Natural killer cell treated with Interleukin-12 subunit alpha and Interleukin-12 subunit beta and Interleukin-15 and Interleukin-18, amount 100 ng/mL, for 72 hours (primary cell): ENCODE results near the gene ANKRD63. TPM values are rescaled to one million over a fixed set of nuclear protein-coding genes. Genes with fewer than 3 reads are reported as not detected.

Experiments used
- ATAC-seq, 2 donors: fragments of 150-1000 bp; cut with Tn5 transposase in 1 of 2; sonication (Bioruptor Pico), chemical (Tn5 transposase) in 1 of 2; 2 replicates each; pipeline ENCODE4 v1.10.0; 2021
- DNase-seq: peaks from one replicate; pipeline ENCODE4 v3.0.0; 2022; ENCODE audit warnings: low spot score
- H3K27ac Mint-ChIP-seq, 2 donors: 1 replicate in 1 of 2; 2 replicates in 1 of 2; pipeline ENCODE4 v1.8.0; 2022; ENCODE audit warnings: mixed read lengths in 2 of 2, mild to moderate bottlenecking in 1 of 2, moderate library complexity in 1 of 2
- H3K27me3 Mint-ChIP-seq, 2 donors: 1 replicate in 1 of 2; 2 replicates in 1 of 2; pipeline ENCODE4 v1.8.0; 2022; ENCODE audit warnings: mixed read lengths in 2 of 2
- H3K36me3 Mint-ChIP-seq: one replicate; pipeline ENCODE4 v1.8.0; 2022; ENCODE audit warnings: mixed read lengths
- H3K4me1 Mint-ChIP-seq, 2 donors: 1 replicate in 1 of 2; 2 replicates in 1 of 2; pipeline ENCODE4 v1.8.0; 2022; ENCODE audit warnings: low read depth in 2 of 2, mixed read lengths in 2 of 2, mild to moderate bottlenecking in 1 of 2
- H3K4me3 Mint-ChIP-seq: one replicate; pipeline ENCODE4 v1.8.0; 2022; ENCODE audit warnings: mixed read lengths
- H3K9me3 Mint-ChIP-seq: 2 replicates; pipeline ENCODE4 v1.8.0; 2022; ENCODE audit warnings: mixed read lengths
- total RNA-seq, 2 donors: library from RNA; stranded (reverse); gene quantifications; one replicate each; pipeline ENCODE4 v1.2.3, GENCODE V29; 2022

The ANKRD63 gene
- total RNA-seq, 2 donors from 2014 or later, result not detected

DNA sequence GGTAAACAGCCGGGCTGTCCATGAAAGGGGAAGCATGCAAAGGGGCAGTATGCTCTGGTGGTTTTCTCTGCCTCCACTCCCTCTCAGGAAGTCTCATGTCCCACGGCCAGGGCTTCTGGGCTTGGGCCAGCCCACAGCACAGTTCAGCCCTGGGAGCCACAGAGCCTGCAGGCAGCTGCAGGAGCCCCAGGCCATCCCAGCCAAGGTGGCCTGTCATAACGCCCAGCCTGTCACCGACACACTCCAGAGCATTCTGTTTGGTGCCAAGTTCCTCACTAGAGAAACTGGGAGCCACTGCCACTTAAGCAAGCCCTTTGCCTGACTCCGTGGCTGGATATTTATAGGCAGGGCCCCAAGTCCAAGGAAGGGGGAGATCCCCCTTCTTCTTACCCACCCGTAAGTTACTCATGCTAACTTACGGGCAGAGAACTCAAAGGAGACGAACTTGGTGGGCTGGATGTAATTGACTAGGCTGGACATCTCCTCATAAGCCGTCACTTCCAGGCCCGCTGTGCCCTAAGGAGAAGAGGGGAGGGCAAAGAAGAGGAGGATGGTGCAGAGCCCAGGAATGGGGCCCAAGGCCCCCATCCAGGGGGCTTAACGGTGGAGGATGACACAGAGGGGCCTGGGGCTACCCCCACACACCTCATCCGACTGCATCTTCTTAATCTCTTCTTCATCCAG lies 13.2 kb upstream of the ANKRD63 start:
- H3K9me3 Mint-ChIP-seq, result no peaks in the 10 kb centered on the region
- no peak overlapping the region for H3K4me3 Mint-ChIP-seq
- H3K36me3 Mint-ChIP-seq, result peaks cover 14% of the 10 kb centered on the region
- H3K4me1 Mint-ChIP-seq, result peaks cover 0 to 2% of the 10 kb centered on the region in 2 donors
- no peak overlapping the region for H3K27ac Mint-ChIP-seq
- DNase-seq (no peak), ATAC-seq (no peak)
- no peaks in the 10 kb centered on the region for H3K27me3 Mint-ChIP-seq

GRCh38 chr15:40295297-40295696 lies 12.4 kb upstream of the ANKRD63 start:
- Mint-ChIP-seq H3K4me1 (peaks cover 0 to 2% of the 10 kb centered on the region in 2 donors), H3K27ac (no peak overlapping the region), H3K27me3 (no peaks in the 10 kb centered on the region), H3K4me3 (no peak overlapping the region), H3K9me3 (no peaks in the 10 kb centered on the region), H3K36me3 (peaks cover 8% of the 10 kb centered on the region)
- DNase-seq (no peak), ATAC-seq (no peak)

DNA sequence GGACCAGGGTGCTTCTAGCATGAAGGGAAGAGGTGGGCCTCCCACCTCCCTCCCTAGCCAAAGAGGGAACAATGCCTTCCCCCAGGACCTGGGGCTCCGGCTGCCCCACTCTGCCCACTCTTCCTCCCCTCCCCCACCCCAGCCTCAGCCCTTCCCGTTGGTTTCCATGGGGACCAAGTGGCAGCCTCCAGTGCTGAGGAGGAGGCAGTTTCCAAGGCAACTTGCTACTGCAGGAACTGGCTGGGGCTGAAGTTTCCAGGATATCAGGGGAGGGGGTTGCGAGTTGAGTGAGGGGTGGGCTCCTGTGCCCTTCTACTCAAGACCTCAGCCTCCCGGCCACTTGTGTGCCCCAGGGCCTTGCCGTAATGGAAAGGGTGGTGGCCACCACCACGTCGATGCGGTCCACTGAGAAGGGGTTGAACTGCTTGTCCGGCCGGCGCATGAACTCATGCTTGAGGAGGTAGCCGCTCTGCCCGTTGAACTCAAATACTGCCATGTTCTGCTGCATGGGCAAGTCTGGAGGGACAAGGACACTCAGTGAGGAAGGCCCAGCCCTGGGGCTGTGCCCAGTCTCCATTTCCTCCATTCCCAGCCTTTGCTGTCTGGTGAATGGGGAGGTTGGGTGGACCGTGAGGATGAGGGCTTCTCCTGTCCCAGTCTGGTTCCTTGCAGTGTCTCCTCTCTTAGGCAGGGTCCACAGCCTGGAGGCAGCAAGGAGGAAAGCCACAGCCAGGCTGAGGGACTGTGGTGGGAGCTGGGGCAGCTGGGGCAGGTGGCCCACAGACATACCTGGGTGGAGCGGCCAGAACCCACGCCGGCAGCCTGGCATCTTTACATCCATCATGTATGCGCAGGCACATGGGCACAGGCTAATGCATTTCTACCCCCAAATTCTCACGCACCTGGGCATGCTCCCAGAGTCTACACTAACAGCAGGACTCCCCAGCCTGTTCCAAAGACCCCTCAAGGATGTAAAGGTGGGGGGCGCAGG lies 11.3 kb upstream of the ANKRD63 start:
- no peak overlapping the region for H3K27ac Mint-ChIP-seq
- H3K9me3 Mint-ChIP-seq, result no peaks in the 10 kb centered on the region
- peaks cover 2% of the 10 kb centered on the region for H3K36me3 Mint-ChIP-seq
- DNase-seq (no peak), ATAC-seq (no peak)
- peaks cover 0 to 6% of the 10 kb centered on the region in 2 donors for H3K4me1 Mint-ChIP-seq
- H3K4me3 Mint-ChIP-seq, result no peak overlapping the region
- no peaks in the 10 kb centered on the region for H3K27me3 Mint-ChIP-seq

GRCh38 chr15:40293006-40293405 lies 10.1 kb upstream of the ANKRD63 start:
- Mint-ChIP-seq H3K36me3 (no peaks in the 10 kb centered on the region), H3K9me3 (no peaks in the 10 kb centered on the region), H3K4me1 (peaks cover 0 to 6% of the 10 kb centered on the region in 2 donors), H3K27me3 (no peaks in the 10 kb centered on the region), H3K4me3 (no peak overlapping the region), H3K27ac (peak overlapping the region in 1 of 2 donors; percentile 41)
- no peak for DNase-seq
- no peak for ATAC-seq

GRCh38 chr15:40292246-40292645 lies 9.4 kb upstream of the ANKRD63 start:
- Mint-ChIP-seq H3K27ac (no peak overlapping the region), H3K4me3 (no peak overlapping the region), H3K36me3 (no peaks in the 10 kb centered on the region), H3K4me1 (peaks cover 0 to 6% of the 10 kb centered on the region in 2 donors), H3K9me3 (no peaks in the 10 kb centered on the region), H3K27me3 (no peaks in the 10 kb centered on the region)
- no peak for ATAC-seq
- DNase-seq, result no peak

- no peaks in the 10 kb centered on the region for H3K27me3 Mint-ChIP-seq
- ATAC-seq (no peak), DNase-seq (no peak)
- no peak overlapping the region for H3K27ac Mint-ChIP-seq
- no peak overlapping the region for H3K4me3 Mint-ChIP-seq
- H3K9me3 Mint-ChIP-seq, result no peaks in the 10 kb centered on the region
- H3K36me3 Mint-ChIP-seq, result no peaks in the 10 kb centered on the region
- peaks cover 0 to 4% of the 10 kb centered on the region in 2 donors for H3K4me1 Mint-ChIP-seq
These were observed 8.2 kb upstream of the ANKRD63 start for GRCh38 chr15:40290918-40291574.

DNA sequence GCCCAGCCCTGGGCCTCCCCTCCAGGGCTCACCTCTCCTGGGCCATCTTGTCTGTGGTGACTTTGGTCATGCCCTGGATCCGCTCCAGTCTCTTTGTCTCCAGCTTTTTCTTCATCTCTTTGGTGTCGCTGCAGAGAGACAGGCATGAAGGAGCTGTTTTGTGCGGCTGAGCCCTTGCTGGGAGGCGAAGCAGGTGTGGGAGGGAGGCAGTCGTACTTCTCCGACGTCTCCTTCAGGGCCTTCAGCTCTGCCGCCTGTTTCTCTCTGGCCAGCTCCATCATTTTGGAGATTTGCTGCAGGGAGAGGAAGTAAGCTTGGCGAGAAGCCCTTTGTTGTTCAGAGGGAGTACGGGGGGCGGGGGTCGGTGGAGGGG lies 7.7 kb upstream of the ANKRD63 start:
- Mint-ChIP-seq H3K4me3 (no peak overlapping the region), H3K36me3 (no peaks in the 10 kb centered on the region), H3K9me3 (no peaks in the 10 kb centered on the region), H3K4me1 (peaks cover 0 to 4% of the 10 kb centered on the region in 2 donors), H3K27me3 (no peaks in the 10 kb centered on the region), H3K27ac (no peak overlapping the region)
- DNase-seq (no peak), ATAC-seq (no peak)

DNA sequence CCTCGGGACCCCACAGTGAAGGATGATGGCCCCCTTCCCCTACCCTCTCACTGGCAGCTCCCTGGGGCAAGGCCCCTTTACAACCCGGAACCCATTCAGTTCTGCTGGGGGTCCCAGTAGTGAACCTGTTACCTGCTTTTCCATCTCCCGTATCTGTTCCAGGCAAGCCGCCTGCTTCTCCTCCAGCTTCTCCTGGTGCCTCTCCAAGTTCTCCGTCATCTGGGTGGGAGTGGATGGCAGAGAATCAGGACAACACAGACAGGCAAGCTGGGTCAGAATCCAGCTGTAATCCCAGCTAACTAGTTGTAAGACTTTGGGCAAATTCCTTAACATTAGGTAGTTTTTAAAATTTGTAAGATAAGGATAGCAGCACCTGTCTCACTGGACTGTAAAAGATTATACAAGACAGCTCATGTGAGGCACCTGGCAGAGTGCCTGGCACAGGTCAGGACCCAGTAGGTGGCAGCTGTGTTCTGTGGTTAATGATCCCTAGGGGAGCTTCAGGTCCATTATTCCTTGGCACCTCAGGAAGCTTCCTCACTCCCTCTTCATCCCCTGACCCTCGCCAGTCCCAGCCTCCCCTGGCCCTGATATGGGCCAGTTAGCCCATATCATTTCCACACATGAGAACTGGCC lies 6.4 kb upstream of the ANKRD63 start:
- DNase-seq (no peak), ATAC-seq (no peak)
- Mint-ChIP-seq H3K27me3 (no peaks in the 10 kb centered on the region), H3K4me1 (peaks cover 0 to 4% of the 10 kb centered on the region in 2 donors), H3K4me3 (no peak overlapping the region), H3K36me3 (no peaks in the 10 kb centered on the region), H3K27ac (no peak overlapping the region), H3K9me3 (no peaks in the 10 kb centered on the region)

GRCh38 chr15:40287968-40288367 lies 5.1 kb upstream of the ANKRD63 start:
- H3K27me3 Mint-ChIP-seq, result no peaks in the 10 kb centered on the region
- peak overlapping the region in 1 of 2 donors; percentile 19 for H3K27ac Mint-ChIP-seq
- H3K4me3 Mint-ChIP-seq, result no peak overlapping the region
- peaks cover 0 to 4% of the 10 kb centered on the region in 2 donors for H3K4me1 Mint-ChIP-seq
- DNase-seq (no peak), ATAC-seq (peak in 1 of 2 donors; percentile 16)
- H3K9me3 Mint-ChIP-seq, result no peaks in the 10 kb centered on the region
- H3K36me3 Mint-ChIP-seq, result no peaks in the 10 kb centered on the region

DNA sequence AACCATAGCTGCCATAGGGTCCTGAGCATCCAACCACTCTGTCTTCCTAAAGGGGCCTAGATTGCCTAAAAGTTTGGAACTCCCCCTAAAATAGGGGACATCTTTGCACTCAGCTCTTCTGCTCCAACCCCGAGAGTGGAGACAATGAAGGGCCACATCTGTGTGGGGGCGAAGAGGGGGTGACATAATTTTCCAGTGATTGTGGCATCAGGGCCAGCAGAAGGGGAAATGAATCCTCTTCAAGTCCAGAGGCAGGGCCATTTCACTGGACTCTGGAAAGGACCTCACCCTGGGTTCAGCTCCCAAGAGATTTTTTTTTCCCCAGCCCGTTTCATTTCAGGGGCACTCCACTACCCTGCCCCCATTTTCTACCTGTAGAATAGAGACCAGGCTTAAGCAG lies 4.6 kb upstream of the ANKRD63 start:
- no peaks in the 10 kb centered on the region for H3K27me3 Mint-ChIP-seq

GRCh38 chr15:40286794-40287193 lies 3.9 kb upstream of the ANKRD63 start:
- no peaks in the 10 kb centered on the region for H3K9me3 Mint-ChIP-seq
- H3K27me3 Mint-ChIP-seq, result no peaks in the 10 kb centered on the region
- ATAC-seq, result no peak
- H3K4me1 Mint-ChIP-seq, result peaks cover 0 to 4% of the 10 kb centered on the region in 2 donors
- no peaks in the 10 kb centered on the region for H3K36me3 Mint-ChIP-seq
- no peak overlapping the region for H3K4me3 Mint-ChIP-seq
- DNase-seq, result no peak
- no peak overlapping the region for H3K27ac Mint-ChIP-seq

More for the DNA sequence above, 4.6 kb upstream of the ANKRD63 start:
- Mint-ChIP-seq H3K9me3 (no peaks in the 10 kb centered on the region), H3K4me3 (no peak overlapping the region), H3K4me1 (peaks cover 0 to 4% of the 10 kb centered on the region in 2 donors), H3K36me3 (no peaks in the 10 kb centered on the region), H3K27ac (peak overlapping the region in 1 of 2 donors; percentile 19)
- ATAC-seq (no peak), DNase-seq (no peak)

DNA sequence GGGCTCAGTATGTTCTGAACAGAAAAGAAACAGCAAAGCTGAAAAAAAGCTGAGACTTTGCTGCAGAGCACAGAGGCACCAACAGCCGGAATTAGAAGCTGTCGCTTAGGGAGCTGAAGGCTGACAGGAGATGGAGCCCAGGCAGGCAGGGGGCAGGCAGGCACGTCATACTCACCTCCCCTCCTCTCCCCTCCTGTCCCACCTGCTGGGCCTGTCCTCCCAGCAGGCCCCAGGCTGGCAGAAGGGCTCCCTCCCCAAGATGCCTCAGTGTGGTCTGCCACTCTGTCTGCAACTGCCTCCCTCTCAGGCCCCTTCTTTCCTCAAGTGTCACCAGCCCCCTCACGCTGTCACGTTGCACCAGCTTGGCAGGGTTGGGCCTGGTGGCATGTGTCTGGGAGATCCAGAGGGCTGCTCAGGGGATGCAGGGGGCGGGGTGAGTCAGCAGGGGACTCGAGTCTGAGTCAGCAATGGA lies 3.2 kb upstream of the ANKRD63 start:
- Mint-ChIP-seq H3K4me1 (peaks cover under 1 to 5% of the 10 kb centered on the region in 2 donors), H3K4me3 (no peak overlapping the region), H3K27me3 (peaks cover 0 to 1% of the 10 kb centered on the region in 2 donors), H3K27ac (no peak overlapping the region), H3K36me3 (no peaks in the 10 kb centered on the region), H3K9me3 (no peaks in the 10 kb centered on the region)
- DNase-seq (no peak), ATAC-seq (no peak)

DNA sequence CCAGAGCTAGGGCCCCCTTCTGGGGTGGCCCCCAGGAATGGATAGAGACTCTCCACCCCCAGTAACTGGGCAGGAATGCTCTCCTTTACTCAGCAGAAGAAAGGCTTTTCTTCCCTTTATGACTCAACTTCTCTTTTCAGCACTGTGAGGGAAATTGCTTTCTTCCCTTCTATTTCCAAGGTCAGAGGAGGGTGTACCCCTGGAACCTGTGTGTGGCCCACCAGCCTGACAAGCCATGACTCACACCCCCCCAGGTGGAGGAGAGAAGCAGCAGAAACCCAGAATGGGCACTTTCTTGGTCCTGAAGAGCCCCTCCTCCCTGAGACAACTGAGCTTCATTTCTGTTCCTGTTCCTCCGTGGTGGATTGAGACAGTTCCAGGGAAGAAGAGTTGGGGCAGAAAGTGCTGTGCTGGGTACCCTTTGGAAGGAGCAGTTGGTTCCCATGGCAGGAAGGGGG lies 2.7 kb upstream of the ANKRD63 start:
- no peak overlapping the region for H3K27ac Mint-ChIP-seq
- peaks cover 4 to 6% of the 10 kb centered on the region in 2 donors for H3K4me1 Mint-ChIP-seq
- ATAC-seq, result no peak
- no peak for DNase-seq
- no peak overlapping the region for H3K4me3 Mint-ChIP-seq
- no peaks in the 10 kb centered on the region for H3K36me3 Mint-ChIP-seq
- H3K27me3 Mint-ChIP-seq, result peaks cover 0 to 4% of the 10 kb centered on the region in 2 donors
- H3K9me3 Mint-ChIP-seq, result no peaks in the 10 kb centered on the region
